NCI-H187 (cell line): ENCODE measurements around the gene FRYL.
A peak's percentile ranks its signal among the peaks of the same experiment; 100 is the strongest.
"Not testable (repeated sequence)": the region's sequence is repeated elsewhere in the genome, so short reads cannot be mapped to it uniquely, and the experiment has no call there.

Experiments
- DNase-seq, 2 experiments: peaks; one replicate each; lab custom pipeline; 2025; lab: John Stamatoyannopoulos, UW

FRYL gene

GRCh38 chr4:48779998-48780864, at the start of gene FRYL:
Gene FRYL (minus strand): TSS chr4:48780279. CDS start chr4:48634410, 145,869 bp downstream.
- DNase-seq, result peak; percentile 100

GRCh38 chr4:48827622-48828021, 47.5 kb upstream of the FRYL start:
- no peak for DNase-seq

- DNase-seq, result not testable (repeated sequence)
Observed at GRCh38 chr4:48821431-48821830, 41.4 kb upstream of the FRYL start.

- no peak for DNase-seq
Observed at GRCh38 chr4:48816971-48817370, 36.9 kb upstream of the FRYL start.

- not testable (repeated sequence) for DNase-seq
Observed at GRCh38 chr4:48816297-48816696, 36.2 kb upstream of the FRYL start.

GRCh38 chr4:48815483-48815882, 35.4 kb upstream of the FRYL start:
- DNase-seq, result no peak

GRCh38 chr4:48813964-48814363, 33.9 kb upstream of the FRYL start:
- DNase-seq, result peak; percentile 28 to 78

- no peak for DNase-seq
Observed at GRCh38 chr4:48812866-48813265, 32.8 kb upstream of the FRYL start.

GRCh38 chr4:48804584-48805301, 24.7 kb upstream of the FRYL start:
- DNase-seq, result no peak

- DNase-seq, result no peak
Observed at GRCh38 chr4:48801016-48801715, 21.1 kb upstream of the FRYL start.

GRCh38 chr4:48800155-48800554, 20.1 kb upstream of the FRYL start:
- not testable (repeated sequence) for DNase-seq

GRCh38 chr4:48799157-48799556, 19.1 kb upstream of the FRYL start:
- DNase-seq, result no peak

- no peak for DNase-seq
Observed at GRCh38 chr4:48798117-48798516, 18.0 kb upstream of the FRYL start.

- no peak for DNase-seq
Observed at GRCh38 chr4:48796927-48797679, 17.0 kb upstream of the FRYL start.

- no peak for DNase-seq
Observed at GRCh38 chr4:48796191-48796926, 16.3 kb upstream of the FRYL start.

GRCh38 chr4:48795108-48795507, 15.0 kb upstream of the FRYL start:
- no peak for DNase-seq

- DNase-seq, result no peak
Observed at GRCh38 chr4:48792348-48793006, 12.4 kb upstream of the FRYL start.

GRCh38 chr4:48791313-48791712, 11.2 kb upstream of the FRYL start:
- no peak for DNase-seq

GRCh38 chr4:48790561-48790960, 10.5 kb upstream of the FRYL start:
- DNase-seq, result no peak

- no peak for DNase-seq
Observed at GRCh38 chr4:48787056-48787455, 7.0 kb upstream of the FRYL start.

- DNase-seq, result no peak
Observed at GRCh38 chr4:48786549-48786948, 6.5 kb upstream of the FRYL start.
